Measurements from ENCODE around the gene BRIP1.

DNA sequence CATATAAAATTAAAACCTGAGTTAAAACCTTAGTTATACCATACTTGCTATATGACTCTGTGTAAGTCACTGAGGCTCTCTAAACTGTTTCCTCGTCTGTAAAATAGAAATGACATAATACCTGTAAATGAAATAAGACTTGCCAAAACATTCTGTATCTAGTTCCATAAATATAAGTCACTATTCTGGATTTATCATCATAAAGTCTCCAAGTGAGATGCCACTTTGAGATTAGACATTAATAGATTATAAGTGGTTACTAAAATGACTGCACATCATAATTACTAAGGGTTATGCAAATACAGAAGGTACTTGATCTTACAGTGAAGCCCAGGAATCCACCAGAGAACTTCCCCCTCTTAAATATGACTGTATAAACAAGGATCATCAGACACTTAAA, 12.0 kb upstream of the BRIP1 start:
- TF ChIP-seq MZF1 (tag by site-specific recombination; IDR thresholded peaks at IDR 0.05; ENCODE audit: borderline replicate concordance) = no peak
- TF ChIP-seq, protein P1, sequence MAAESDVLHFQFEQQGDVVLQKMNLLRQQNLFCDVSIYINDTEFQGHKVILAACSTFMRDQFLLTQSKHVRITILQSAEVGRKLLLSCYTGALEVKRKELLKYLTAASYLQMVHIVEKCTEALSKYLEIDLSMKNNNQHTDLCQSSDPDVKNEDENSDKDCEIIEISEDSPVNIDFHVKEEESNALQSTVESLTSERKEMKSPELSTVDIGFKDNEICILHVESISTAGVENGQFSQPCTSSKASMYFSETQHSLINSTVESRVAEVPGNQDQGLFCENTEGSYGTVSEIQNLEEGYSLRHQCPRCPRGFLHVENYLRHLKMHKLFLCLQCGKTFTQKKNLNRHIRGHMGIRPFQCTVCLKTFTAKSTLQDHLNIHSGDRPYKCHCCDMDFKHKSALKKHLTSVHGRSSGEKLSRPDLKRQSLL (tag by site-specific recombination; IDR thresholded peaks at IDR 0.05) = no peak
- TF ChIP-seq, protein P2, sequence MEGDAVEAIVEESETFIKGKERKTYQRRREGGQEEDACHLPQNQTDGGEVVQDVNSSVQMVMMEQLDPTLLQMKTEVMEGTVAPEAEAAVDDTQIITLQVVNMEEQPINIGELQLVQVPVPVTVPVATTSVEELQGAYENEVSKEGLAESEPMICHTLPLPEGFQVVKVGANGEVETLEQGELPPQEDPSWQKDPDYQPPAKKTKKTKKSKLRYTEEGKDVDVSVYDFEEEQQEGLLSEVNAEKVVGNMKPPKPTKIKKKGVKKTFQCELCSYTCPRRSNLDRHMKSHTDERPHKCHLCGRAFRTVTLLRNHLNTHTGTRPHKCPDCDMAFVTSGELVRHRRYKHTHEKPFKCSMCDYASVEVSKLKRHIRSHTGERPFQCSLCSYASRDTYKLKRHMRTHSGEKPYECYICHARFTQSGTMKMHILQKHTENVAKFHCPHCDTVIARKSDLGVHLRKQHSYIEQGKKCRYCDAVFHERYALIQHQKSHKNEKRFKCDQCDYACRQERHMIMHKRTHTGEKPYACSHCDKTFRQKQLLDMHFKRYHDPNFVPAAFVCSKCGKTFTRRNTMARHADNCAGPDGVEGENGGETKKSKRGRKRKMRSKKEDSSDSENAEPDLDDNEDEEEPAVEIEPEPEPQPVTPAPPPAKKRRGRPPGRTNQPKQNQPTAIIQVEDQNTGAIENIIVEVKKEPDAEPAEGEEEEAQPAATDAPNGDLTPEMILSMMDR (tag by site-specific recombination; IDR thresholded peaks at IDR 0.05) = no peak
